ENCODE results near the gene OGFOD3.

OGFOD3 gene

GRCh38 chr17:82353484-82353883, 64.9 kb downstream of the OGFOD3 start:
- no peak overlapping the region for H3K4ac ChIP-seq (ENCODE audit: low read depth, low read length)
- H3K4me2 ChIP-seq (ENCODE audit: low read length): no peak overlapping the region
- H3K56ac ChIP-seq (ENCODE audit: low read length): no peak overlapping the region
- no peak overlapping the region for H2BK5ac ChIP-seq (ENCODE audit: low read length)
- no peak overlapping the region for H4K5ac ChIP-seq (ENCODE audit: low read length)
- WGBS (ENCODE audit: extremely low coverage, insufficient coverage, low lambda C conversion rate): no CpG with 5 or more reads among the region's 8 CpGs
- H3K27ac ChIP-seq (ENCODE audit: low read depth, low read length): no peak overlapping the region
- no peaks in the 10 kb centered on the region for H3K79me2 ChIP-seq (ENCODE audit: control insufficient read depth, insufficient read depth, low read length)
- no peak overlapping the region for H2BK15ac ChIP-seq (replicated peaks; ENCODE audit: low read depth)
- DNase-seq: no peak
- H3K4me3 ChIP-seq (ENCODE audit: low read length): no peak overlapping the region
- H3K4me1 ChIP-seq (ENCODE audit: control insufficient read depth, low read depth, low read length): no peaks in the 10 kb centered on the region
- no peak overlapping the region for H3K18ac ChIP-seq (ENCODE audit: low read length)
- H3K36me3 ChIP-seq (ENCODE audit: control insufficient read depth, insufficient read depth, low read length): no peaks in the 10 kb centered on the region
- H3K27me3 ChIP-seq (ENCODE audit: insufficient read depth, low read length, poor library complexity): no peaks in the 10 kb centered on the region
- no peak overlapping the region for H2BK120ac ChIP-seq (ENCODE audit: low read depth, low read length)
- H3K9ac ChIP-seq (ENCODE audit: low read length): no peak overlapping the region
- no peak overlapping the region for H2AK5ac ChIP-seq (ENCODE audit: low read length)
- H3K23ac ChIP-seq (ENCODE audit: low read length): no peak overlapping the region
- no peak overlapping the region for H4K8ac ChIP-seq (ENCODE audit: low read depth, low read length)
- H3K79me1 ChIP-seq (ENCODE audit: low read length): no peaks in the 10 kb centered on the region

- H3K4me2 ChIP-seq (ENCODE audit: low read length): no peak overlapping the region
- no peaks in the 10 kb centered on the region for H3K36me3 ChIP-seq (ENCODE audit: control insufficient read depth, insufficient read depth, low read length)
- peak; percentile 93 for DNase-seq
- no peak overlapping the region for H2BK120ac ChIP-seq (ENCODE audit: low read depth, low read length)
- H3K79me2 ChIP-seq (ENCODE audit: control insufficient read depth, insufficient read depth, low read length): no peaks in the 10 kb centered on the region
- no peaks in the 10 kb centered on the region for H3K79me1 ChIP-seq (ENCODE audit: low read length)
- H3K27ac ChIP-seq (ENCODE audit: low read depth, low read length): no peak overlapping the region
- no peak overlapping the region for H3K56ac ChIP-seq (ENCODE audit: low read length)
- H3K23ac ChIP-seq (ENCODE audit: low read length): no peak overlapping the region
- no peak overlapping the region for H3K4me3 ChIP-seq (ENCODE audit: low read length)
- no peak overlapping the region for H4K8ac ChIP-seq (ENCODE audit: low read depth, low read length)
- no peaks in the 10 kb centered on the region for H3K27me3 ChIP-seq (ENCODE audit: insufficient read depth, low read length, poor library complexity)
- H2AK5ac ChIP-seq (ENCODE audit: low read length): no peak overlapping the region
- H3K4me1 ChIP-seq (ENCODE audit: control insufficient read depth, low read depth, low read length): no peaks in the 10 kb centered on the region
- no peak overlapping the region for H3K18ac ChIP-seq (ENCODE audit: low read length)
- no peak overlapping the region for H3K4ac ChIP-seq (ENCODE audit: low read depth, low read length)
- no peak overlapping the region for H2BK15ac ChIP-seq (replicated peaks; ENCODE audit: low read depth)
- no peak overlapping the region for H2BK5ac ChIP-seq (ENCODE audit: low read length)
- no peak overlapping the region for H4K5ac ChIP-seq (ENCODE audit: low read length)
- H3K9ac ChIP-seq (ENCODE audit: low read length): no peak overlapping the region
- WGBS (ENCODE audit: extremely low coverage, insufficient coverage, low lambda C conversion rate): no CpG with 5 or more reads among the region's 26 CpGs
Measured at GRCh38 chr17:82351713-82352488, 66.5 kb downstream of the OGFOD3 start.

GRCh38 chr17:82351254-82351712, 67.1 kb downstream of the OGFOD3 start:
- Histone ChIP-seq H3K4me3 (ENCODE audit: low read length) (no peak overlapping the region), H3K9ac (ENCODE audit: low read length) (no peak overlapping the region), H3K4me1 (ENCODE audit: control insufficient read depth, low read depth, low read length) (no peaks in the 10 kb centered on the region), H4K8ac (ENCODE audit: low read depth, low read length) (no peak overlapping the region), H2AK5ac (ENCODE audit: low read length) (no peak overlapping the region), H3K23ac (ENCODE audit: low read length) (no peak overlapping the region), H3K27me3 (ENCODE audit: insufficient read depth, low read length, poor library complexity) (no peaks in the 10 kb centered on the region), H3K56ac (ENCODE audit: low read length) (no peak overlapping the region), H3K36me3 (ENCODE audit: control insufficient read depth, insufficient read depth, low read length) (no peaks in the 10 kb centered on the region), H4K5ac (ENCODE audit: low read length) (no peak overlapping the region), H2BK15ac (replicated peaks; ENCODE audit: low read depth) (no peak overlapping the region), H3K4ac (ENCODE audit: low read depth, low read length) (no peak overlapping the region), H2BK120ac (ENCODE audit: low read depth, low read length) (no peak overlapping the region), H3K27ac (ENCODE audit: low read depth, low read length) (no peak overlapping the region), H3K79me1 (ENCODE audit: low read length) (no peaks in the 10 kb centered on the region), H3K18ac (ENCODE audit: low read length) (no peak overlapping the region), H2BK5ac (ENCODE audit: low read length) (no peak overlapping the region), H3K79me2 (ENCODE audit: control insufficient read depth, insufficient read depth, low read length) (no peaks in the 10 kb centered on the region), H3K4me2 (ENCODE audit: low read length) (no peak overlapping the region)
- WGBS (ENCODE audit: extremely low coverage, insufficient coverage, low lambda C conversion rate): no CpG with 5 or more reads among the region's 21 CpGs
- no peak for DNase-seq

GRCh38 chr17:82350182-82351030, 68.0 kb downstream of the OGFOD3 start:
- Histone ChIP-seq H2AK5ac (ENCODE audit: low read length) (no peak overlapping the region), H3K18ac (ENCODE audit: low read length) (no peak overlapping the region), H3K23ac (ENCODE audit: low read length) (no peak overlapping the region), H3K4me3 (ENCODE audit: low read length) (no peak overlapping the region), H3K4me2 (ENCODE audit: low read length) (no peak overlapping the region), H3K9ac (ENCODE audit: low read length) (no peak overlapping the region), H3K27ac (ENCODE audit: low read depth, low read length) (no peak overlapping the region), H3K4me1 (ENCODE audit: control insufficient read depth, low read depth, low read length) (no peaks in the 10 kb centered on the region), H3K79me2 (ENCODE audit: control insufficient read depth, insufficient read depth, low read length) (no peaks in the 10 kb centered on the region), H3K79me1 (ENCODE audit: low read length) (no peaks in the 10 kb centered on the region), H3K36me3 (ENCODE audit: control insufficient read depth, insufficient read depth, low read length) (no peaks in the 10 kb centered on the region), H3K4ac (ENCODE audit: low read depth, low read length) (no peak overlapping the region), H3K56ac (ENCODE audit: low read length) (no peak overlapping the region), H2BK15ac (replicated peaks; ENCODE audit: low read depth) (no peak overlapping the region), H3K27me3 (ENCODE audit: insufficient read depth, low read length, poor library complexity) (no peaks in the 10 kb centered on the region), H2BK5ac (ENCODE audit: low read length) (no peak overlapping the region), H4K8ac (ENCODE audit: low read depth, low read length) (no peak overlapping the region), H4K5ac (ENCODE audit: low read length) (no peak overlapping the region), H2BK120ac (ENCODE audit: low read depth, low read length) (no peak overlapping the region)
- no CpG with 5 or more reads among the region's 28 CpGs for WGBS (ENCODE audit: extremely low coverage, insufficient coverage, low lambda C conversion rate)
- no peak for DNase-seq

GRCh38 chr17:82349287-82349701, 69.1 kb downstream of the OGFOD3 start:
- no peaks in the 10 kb centered on the region for H3K36me3 ChIP-seq (ENCODE audit: control insufficient read depth, insufficient read depth, low read length)

More at GRCh38 chr17:82349287-82349701, 69.1 kb downstream of the OGFOD3 start:
- Histone ChIP-seq H3K27ac (ENCODE audit: low read depth, low read length) (no peak overlapping the region), H3K27me3 (ENCODE audit: insufficient read depth, low read length, poor library complexity) (no peaks in the 10 kb centered on the region), H3K18ac (ENCODE audit: low read length) (no peak overlapping the region), H3K79me1 (ENCODE audit: low read length) (no peaks in the 10 kb centered on the region), H3K79me2 (ENCODE audit: control insufficient read depth, insufficient read depth, low read length) (no peaks in the 10 kb centered on the region), H2BK15ac (replicated peaks; ENCODE audit: low read depth) (no peak overlapping the region), H3K4me1 (ENCODE audit: control insufficient read depth, low read depth, low read length) (no peaks in the 10 kb centered on the region), H3K4ac (ENCODE audit: low read depth, low read length) (no peak overlapping the region), H3K4me3 (ENCODE audit: low read length) (no peak overlapping the region), H3K9ac (ENCODE audit: low read length) (no peak overlapping the region), H2BK5ac (ENCODE audit: low read length) (no peak overlapping the region), H2BK120ac (ENCODE audit: low read depth, low read length) (no peak overlapping the region), H4K5ac (ENCODE audit: low read length) (no peak overlapping the region), H2AK5ac (ENCODE audit: low read length) (no peak overlapping the region), H3K23ac (ENCODE audit: low read length) (no peak overlapping the region), H3K56ac (ENCODE audit: low read length) (no peak overlapping the region), H3K4me2 (ENCODE audit: low read length) (no peak overlapping the region), H4K8ac (ENCODE audit: low read depth, low read length) (no peak overlapping the region)
- DNase-seq: no peak
- no CpG with 5 or more reads among the region's 11 CpGs for WGBS (ENCODE audit: extremely low coverage, insufficient coverage, low lambda C conversion rate)
